A549 (cell line): ENCODE results near the gene BRCA2. TPM values are rescaled to one million over a fixed set of nuclear protein-coding genes. Genes with fewer than 3 reads are reported as not detected.
"Not testable (repeated sequence)": the region's sequence is repeated elsewhere in the genome, so short reads cannot be mapped to it uniquely, and the experiment has no call there.

Experiments used
- ATAC-seq, 2 experiments: fragments of 200-7000 bp in 1 of 2; fragments of >200 bp in 1 of 2; cut with Nextera tagmentation in 1 of 2; cut with Tn5 transposase in 1 of 2; 3 replicates each; pipeline versions ENCODE4 v1.8.0 to v1.9.1; 2018 to 2020; ENCODE audit warnings: mild to moderate bottlenecking in 1 of 2, moderate library complexity in 1 of 2
- CTCF ChIA-PET: fragments of 300-600 bp; sonication (Branson Sonifier 250); formaldehyde crosslinking; extraction: SDS; loops from one replicate; lab custom pipeline; 2021; ENCODE audit warnings: antibody characterized with exemption, inconsistent platforms; lab: Yijun Ruan, JAX
- POLR2A ChIA-PET: fragments of 350-600 bp; formaldehyde crosslinking; extraction: SDS; loops from one replicate; lab custom pipeline; 2021; ENCODE audit warnings: antibody characterized with exemption, inconsistent platforms; lab: Yijun Ruan, JAX
- DNase-seq, 2 experiments: peaks; one replicate each; pipeline versions ENCODE4 v3.0.0 to v3.0.0-alpha.2; 2011 to 2016; ENCODE audit warnings: low read depth in 1 of 2, low spot score in 1 of 2
- FAIRE-seq: peaks from 2 replicates; lab custom pipeline; 2011; peaks lifted over from hg19 to GRCh38; lab: Jason Lieb, UNC
- H3K27ac ChIP-seq, 2 experiments: fragments of >200 bp; sonication (Bioruptor Twin); formaldehyde crosslinking; 3 replicates each; pipeline ENCODE4 v1.5.1; 2016 to 2017
- H3K4me1 ChIP-seq: fragments of >200 bp; sonication (Bioruptor Twin); formaldehyde crosslinking; 3 replicates; pipeline ENCODE4 v1.6.1; 2016
- H3K4me2 ChIP-seq: fragments of >200 bp; sonication (Bioruptor Twin); formaldehyde crosslinking; 3 replicates; pipeline ENCODE4 v1.6.1; 2016
- H3K4me3 ChIP-seq: fragments of >200 bp; sonication (Bioruptor Twin); formaldehyde crosslinking; 3 replicates; pipeline ENCODE4 v1.5.1; 2016
- H3K9me3 ChIP-seq: fragments of >200 bp; sonication (Bioruptor Twin); formaldehyde crosslinking; 3 replicates; pipeline ENCODE4 v1.6.1; 2016
- ATOH8 ChIP-seq: fragments of 250-450 bp; sonication (Bioruptor Pico); IDR thresholded peaks from 2 replicates; pipeline ENCODE4 v1.5.0; 2020; ENCODE audit warnings: low read depth, mild to moderate bottlenecking, moderate library complexity
- BHLHE40 ChIP-seq: IDR thresholded peaks from 2 replicates; pipeline ENCODE4 v1.6.1; 2012; ENCODE audit warnings: low read depth, low read length, inconsistent platforms
- CBX2 ChIP-seq: fragments of 200-600 bp; sonication (generic); IDR thresholded peaks from 2 replicates; pipeline ENCODE4 v1.6.1; 2016; ENCODE audit warnings: low read depth, mild to moderate bottlenecking, borderline replicate concordance
- CBX8 ChIP-seq: fragments of 200-600 bp; sonication (generic); IDR thresholded peaks from 2 replicates; pipeline ENCODE4 v1.6.1; 2016
- CEBPB ChIP-seq, 2 experiments: fragments of >200 bp in 1 of 2; sonication (Bioruptor Twin) in 1 of 2; formaldehyde crosslinking in 1 of 2; IDR thresholded peaks; 2 replicates each; pipeline ENCODE4 v1.6.1; 2012 to 2016
- CHD2 ChIP-seq: fragments of 150-350 bp; IDR thresholded peaks from 2 replicates; pipeline ENCODE4 v1.6.1; 2014; ENCODE audit warnings: low read length; ENCODE audit not compliant: partially characterized antibody
- CTCF ChIP-seq: fragments of >200 bp; sonication (Bioruptor Twin); formaldehyde crosslinking; IDR thresholded peaks from 3 replicates; pipeline ENCODE4 v1.5.1; 2016
- EHF ChIP-seq: fragments of 250-450 bp; sonication (Bioruptor Pico); IDR thresholded peaks from 2 replicates; pipeline ENCODE4 v1.5.0; 2020; ENCODE audit warnings: mild to moderate bottlenecking
- EP300 ChIP-seq, 2 experiments: fragments of >200 bp; sonication (Bioruptor Twin); formaldehyde crosslinking; IDR thresholded peaks; 2 replicates in 1 of 2; 3 replicates in 1 of 2; pipeline ENCODE4 v1.6.1; 2016 to 2017
- FOSL2 ChIP-seq, 2 experiments: fragments of 450-650 bp in 1 of 2; fragments of >200 bp in 1 of 2; sonication (Bioruptor Twin) in 1 of 2; formaldehyde crosslinking; IDR thresholded peaks; 2 replicates each; pipeline versions ENCODE4 v1.5.0 to v1.6.1; 2016 to 2020; ENCODE audit warnings: mild to moderate bottlenecking in 1 of 2, moderate library complexity in 1 of 2
- HEYL ChIP-seq: fragments of 250-450 bp; sonication (Bioruptor Pico); IDR thresholded peaks from 2 replicates; pipeline ENCODE4 v1.8.0; 2021; ENCODE audit warnings: mild to moderate bottlenecking, moderate library complexity
- HMGXB4 ChIP-seq: fragments of 250-450 bp; sonication (Bioruptor Pico); IDR thresholded peaks from 2 replicates; pipeline ENCODE4 v1.5.0; 2021; ENCODE audit warnings: mild to moderate bottlenecking, moderate library complexity, borderline replicate concordance
- KDM1A ChIP-seq: fragments of 200-600 bp; sonication (generic); IDR thresholded peaks from 2 replicates; pipeline ENCODE4 v1.6.1; 2016; ENCODE audit warnings: low read depth, mild to moderate bottlenecking
- KDM5A ChIP-seq: fragments of 200-600 bp; sonication (generic); IDR thresholded peaks from 2 replicates; pipeline ENCODE4 v1.6.1; 2016; ENCODE audit warnings: antibody characterized with exemption, mild to moderate bottlenecking
- REST ChIP-seq: fragments of 200-600 bp; sonication (generic); IDR thresholded peaks from 2 replicates; pipeline ENCODE4 v1.6.1; 2016; ENCODE audit warnings: antibody characterized with exemption, mild to moderate bottlenecking, moderate library complexity
- SMC3 ChIP-seq: fragments of >200 bp; sonication (Bioruptor Twin); formaldehyde crosslinking; IDR thresholded peaks from 3 replicates; pipeline ENCODE4 v1.6.1; 2018; ENCODE audit warnings: inconsistent platforms
- TP53 ChIP-seq: fragments of 250-450 bp; sonication (Bioruptor Pico); IDR thresholded peaks from 2 replicates; pipeline ENCODE4 v1.5.0; 2021; ENCODE audit warnings: mild to moderate bottlenecking, moderate library complexity
- WGBS: methylation state at CpG from one replicate; pipeline ENCODE4 v1.1.6; 2017; ENCODE audit errors: missing lambda C conversion rate; 5-methylcytosine and 5-hydroxymethylcytosine counted together
- polyA plus RNA-seq, 4 experiments: library from polyadenylated mRNA; depleted of rRNA in 3 of 4; stranded (reverse); fragments of >200 nt; fragmentation: RNase III in 1 of 4; extraction: RNeasy Plus Mini Kit Qiagen cat#74134 plus additional on column Dnase treatment in 1 of 4; gene quantifications; 2 replicates in 3 of 4; 3 replicates in 1 of 4; pipeline ENCODE4 v1.2.3, GENCODE V29; 2011 to 2017

BRCA2 gene
- polyA plus RNA-seq, 2 of the 4 experiments (the other 2 are of a cell fraction): 2.6 to 4.6 TPM

GRCh38 chr13:32354040-32354439 lies 38.7 kb downstream of the BRCA2 start:
- Histone ChIP-seq H3K27ac (no peak overlapping the region), H3K4me3 (no peak overlapping the region), H3K4me2 (no peak overlapping the region), H3K4me1 (no peaks in the 10 kb centered on the region), H3K9me3 (no peaks in the 10 kb centered on the region)
- no peak for TF ChIP-seq TP53 (CRISPR knock-in tag)
- no peak for TF ChIP-seq ATOH8 (CRISPR knock-in tag)
- no peak for TF ChIP-seq SMC3
- TF ChIP-seq CEBPB (IDR thresholded peaks at IDR 0.05): no peak
- TF ChIP-seq KDM1A: no peak
- TF ChIP-seq EP300 (IDR thresholded peaks at IDR 0.05): no peak
- ChIA-PET POLR2A (no interaction called here), CTCF (no interaction called here)
- 100% methylated on average over 1 of the region's 1 CpG for WGBS
- no peak for DNase-seq
- FAIRE-seq: no peak
- ATAC-seq: no peak

GRCh38 chr13:32355935-32356334 lies 40.6 kb downstream of the BRCA2 start:
- H3K4me3 ChIP-seq: not testable (repeated sequence)
- 88% methylated on average over 8 of the region's 8 CpGs for WGBS

GRCh38 chr13:32362574-32362973 lies 47.3 kb downstream of the BRCA2 start:
- ChIA-PET CTCF (no interaction called here), POLR2A (no interaction called here)
- Histone ChIP-seq H3K4me3 (no peak overlapping the region), H3K27ac (no peak overlapping the region), H3K4me1 (no peaks in the 10 kb centered on the region), H3K4me2 (no peak overlapping the region), H3K9me3 (no peaks in the 10 kb centered on the region)
- TF ChIP-seq KDM5A: no peak
- no peak for TF ChIP-seq HEYL (CRISPR knock-in tag)
- TF ChIP-seq FOSL2 (IDR thresholded peaks at IDR 0.05): no peak
- TF ChIP-seq FOSL2 (CRISPR knock-in tag; IDR thresholded peaks at IDR 0.05): no peak
- no peak for TF ChIP-seq REST
- TF ChIP-seq CTCF: no peak
- TF ChIP-seq CBX8: no peak
- no peak for TF ChIP-seq EP300 (IDR thresholded peaks at IDR 0.05)
- no peak for TF ChIP-seq CBX2
- no peak for TF ChIP-seq TP53 (CRISPR knock-in tag)
- no peak for TF ChIP-seq HMGXB4 (CRISPR knock-in tag)
- TF ChIP-seq EHF (CRISPR knock-in tag): no peak
- no peak for TF ChIP-seq BHLHE40
- TF ChIP-seq CHD2: no peak
- FAIRE-seq: no peak
- 86% methylated on average over 2 of the region's 2 CpGs for WGBS
- no peak for ATAC-seq
- DNase-seq: no peak

More at GRCh38 chr13:32355935-32356334, 40.6 kb downstream of the BRCA2 start:
- H3K4me2 ChIP-seq, H3K27ac ChIP-seq, ATAC-seq, H3K9me3 ChIP-seq, DNase-seq, H3K4me1 ChIP-seq, POLR2A ChIA-PET, CTCF ChIA-PET, FAIRE-seq: not testable (repeated sequence)
